SU-DHL-6 (cell line): ENCODE measurements around the gene PRM3.

Source experiments
- EZH2phosphoT487 ChIP-seq: fragments of 200-600 bp; sonication (generic), shearing (Covaris generic); conservative IDR thresholded peaks from 2 replicates; pipeline ENCODE4 v1.6.1; 2018; ENCODE audit warnings: mild to moderate bottlenecking, antibody characterized with exemption, low read length, moderate library complexity, mixed read lengths
- TF ChIP-seq, protein P1 (sequence below): fragments of 200-600 bp; sonication (generic); IDR thresholded peaks from one replicate; pipeline ENCODE4 v1.5.1; 2017; ENCODE audit warnings: antibody characterized with exemption, mild to moderate bottlenecking, low read length, moderate library complexity; ENCODE audit not compliant: insufficient read depth, poor library complexity, severe bottlenecking

DNA sequence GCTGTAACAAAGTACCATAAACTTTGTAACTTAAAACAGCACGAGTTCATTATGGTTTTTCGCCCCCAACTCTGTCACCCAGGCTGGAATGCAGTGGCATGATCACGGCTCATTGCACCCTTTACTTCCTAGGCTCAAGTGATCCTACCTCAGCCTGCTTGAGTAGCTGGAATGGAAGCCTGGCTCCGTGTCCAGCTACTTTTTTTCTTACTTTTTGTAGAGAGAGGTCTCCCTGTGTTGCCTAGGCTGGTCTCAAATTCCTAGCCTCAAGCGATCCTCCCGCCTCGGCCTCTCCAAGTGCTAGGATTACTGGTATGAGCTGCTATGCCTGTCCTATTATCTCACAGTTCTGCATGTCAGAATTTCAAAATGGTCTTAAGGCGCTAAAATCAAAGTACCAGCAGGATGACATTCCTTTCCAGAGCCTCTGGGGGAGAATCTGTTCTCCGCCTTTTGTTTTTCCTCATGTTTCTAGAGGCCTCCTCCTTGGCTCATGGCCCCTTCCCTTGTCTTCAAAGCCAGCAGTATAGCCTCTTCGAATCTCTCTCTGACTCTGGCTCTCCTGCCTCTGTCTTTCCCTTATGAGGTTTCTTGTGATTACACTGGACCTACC lies 17.8 kb upstream of the PRM3 start:
- TF ChIP-seq, protein P1, sequence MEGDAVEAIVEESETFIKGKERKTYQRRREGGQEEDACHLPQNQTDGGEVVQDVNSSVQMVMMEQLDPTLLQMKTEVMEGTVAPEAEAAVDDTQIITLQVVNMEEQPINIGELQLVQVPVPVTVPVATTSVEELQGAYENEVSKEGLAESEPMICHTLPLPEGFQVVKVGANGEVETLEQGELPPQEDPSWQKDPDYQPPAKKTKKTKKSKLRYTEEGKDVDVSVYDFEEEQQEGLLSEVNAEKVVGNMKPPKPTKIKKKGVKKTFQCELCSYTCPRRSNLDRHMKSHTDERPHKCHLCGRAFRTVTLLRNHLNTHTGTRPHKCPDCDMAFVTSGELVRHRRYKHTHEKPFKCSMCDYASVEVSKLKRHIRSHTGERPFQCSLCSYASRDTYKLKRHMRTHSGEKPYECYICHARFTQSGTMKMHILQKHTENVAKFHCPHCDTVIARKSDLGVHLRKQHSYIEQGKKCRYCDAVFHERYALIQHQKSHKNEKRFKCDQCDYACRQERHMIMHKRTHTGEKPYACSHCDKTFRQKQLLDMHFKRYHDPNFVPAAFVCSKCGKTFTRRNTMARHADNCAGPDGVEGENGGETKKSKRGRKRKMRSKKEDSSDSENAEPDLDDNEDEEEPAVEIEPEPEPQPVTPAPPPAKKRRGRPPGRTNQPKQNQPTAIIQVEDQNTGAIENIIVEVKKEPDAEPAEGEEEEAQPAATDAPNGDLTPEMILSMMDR: no peak
- TF ChIP-seq EZH2phosphoT487: no peak
